Measurements from ENCODE around the gene SLC39A5.
"Not testable (repeated sequence)": the region's sequence is repeated elsewhere in the genome, so short reads cannot be mapped to it uniquely, and the experiment has no call there.

SLC39A5 gene

GRCh38 chr12:56193025-56193578, 36.7 kb upstream of the SLC39A5 start:
- DNase-seq, result peak; percentile 85
- Histone ChIP-seq H4K8ac (ENCODE audit: low read length) (peak overlapping the region; percentile 69), H3K9me3 (ENCODE audit: control insufficient read depth, low read length) (no peaks in the 10 kb centered on the region), H3K4me3 (ENCODE audit: insufficient read depth in 1 of 2, low read depth in 1 of 2, low read length in 2 of 2) (no peak overlapping the region), H2BK120ac (ENCODE audit: low read depth, low read length) (no peak overlapping the region), H2AFZ (ENCODE audit: low read depth, low read length) (no peak overlapping the region), H3K27ac (ENCODE audit: low read length, poor library complexity, severe bottlenecking) (no peak overlapping the region), H3K36me3 (ENCODE audit: control insufficient read depth in 1 of 2, insufficient read depth in 2 of 2, low read depth in 1 of 2, low read length in 2 of 2) (no peaks in the 10 kb centered on the region), H2BK12ac (ENCODE audit: low read length in 2 of 2) (peak overlapping the region in 1 of 2 experiments; percentile 54), H2BK15ac (ENCODE audit: low read depth, poor library complexity, severe bottlenecking) (no peak overlapping the region), H2AK5ac (ENCODE audit: low read length, severe bottlenecking) (no peak overlapping the region), H3K4ac (ENCODE audit: low read depth in 1 of 2, low read length in 2 of 2) (no peak overlapping the region), H3K27me3 (ENCODE audit: control insufficient read depth in 1 of 2, insufficient read depth in 1 of 2, low read length in 2 of 2) (no peaks in the 10 kb centered on the region), H3K9ac (ENCODE audit: low read length) (peak overlapping the region; percentile 53), H3K14ac (ENCODE audit: low read length in 2 of 2) (no peak overlapping the region), H3K4me1 (ENCODE audit: control insufficient read depth, insufficient read depth, low read depth, low read length) (peaks cover under 1% of the 10 kb centered on the region), H3K79me1 (replicated peaks; ENCODE audit: low read length, poor library complexity, severe bottlenecking) (no peaks in the 10 kb centered on the region), H2BK5ac (ENCODE audit: low read depth, low read length, poor library complexity, severe bottlenecking) (no peak overlapping the region), H3K4me2 (ENCODE audit: low read length, poor library complexity, severe bottlenecking) (no peak overlapping the region), H3K23ac (ENCODE audit: low read length in 2 of 2) (no peak overlapping the region), H4K91ac (ENCODE audit: low read length) (no peak overlapping the region), H3K18ac (ENCODE audit: low read depth in 1 of 2, low read length in 2 of 2) (no peak overlapping the region)
- 17% methylated on average over 1 of the region's 1 CpG for WGBS

DNA sequence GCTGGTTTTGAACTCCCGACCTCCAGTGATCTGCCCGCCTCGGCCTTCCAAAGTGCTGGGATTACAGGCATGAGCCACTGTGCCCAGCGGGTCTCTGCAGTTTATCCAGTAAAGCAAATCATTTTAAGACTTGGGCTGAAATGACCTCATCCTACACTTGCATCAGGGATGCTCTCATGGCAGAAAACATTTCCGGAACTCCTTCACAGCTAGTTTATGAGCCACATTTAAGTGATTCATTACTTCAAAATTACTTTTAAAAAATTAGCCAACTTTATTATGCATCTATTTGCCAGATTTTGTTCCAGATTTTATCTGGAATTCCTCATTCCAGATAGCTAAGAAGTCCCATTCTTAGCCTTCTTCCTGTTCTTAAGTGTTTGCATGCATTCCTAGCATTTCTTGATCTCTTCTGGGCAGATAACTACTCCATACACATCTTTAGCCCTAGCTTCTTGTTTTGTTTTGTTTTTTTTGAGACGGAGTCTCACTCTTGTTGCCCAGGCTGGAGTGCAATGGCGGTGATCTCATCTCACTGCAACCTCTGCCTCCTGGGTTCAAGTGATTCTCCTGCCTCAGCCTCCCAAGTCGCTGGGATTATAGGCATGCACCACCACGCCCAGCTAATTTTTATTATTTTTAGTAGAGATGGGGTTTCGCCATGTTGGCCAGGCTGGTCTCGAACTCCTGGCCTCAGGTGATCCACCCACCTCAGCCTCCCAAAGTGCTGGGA, 32.9 kb upstream of the SLC39A5 start:
- H2AK5ac ChIP-seq (ENCODE audit: low read length, severe bottlenecking); H2BK120ac ChIP-seq (ENCODE audit: low read depth, low read length); H3K18ac ChIP-seq (ENCODE audit: low read depth in 1 of 2, low read length in 2 of 2); H3K23ac ChIP-seq (ENCODE audit: low read length in 2 of 2); H2BK15ac ChIP-seq (ENCODE audit: low read depth, poor library complexity, severe bottlenecking); H2AFZ ChIP-seq (ENCODE audit: low read depth, low read length); H2BK5ac ChIP-seq (ENCODE audit: low read depth, low read length, poor library complexity, severe bottlenecking); H3K36me3 ChIP-seq (ENCODE audit: control insufficient read depth in 1 of 2, insufficient read depth in 2 of 2, low read depth in 1 of 2, low read length in 2 of 2); H3K27me3 ChIP-seq (ENCODE audit: control insufficient read depth in 1 of 2, insufficient read depth in 1 of 2, low read length in 2 of 2); H3K4me3 ChIP-seq (ENCODE audit: insufficient read depth in 1 of 2, low read depth in 1 of 2, low read length in 2 of 2); H3K14ac ChIP-seq (ENCODE audit: low read length in 2 of 2); H3K4me2 ChIP-seq (ENCODE audit: low read length, poor library complexity, severe bottlenecking); H4K8ac ChIP-seq (ENCODE audit: low read length); H3K79me1 ChIP-seq (replicated peaks; ENCODE audit: low read length, poor library complexity, severe bottlenecking); H3K4ac ChIP-seq (ENCODE audit: low read depth in 1 of 2, low read length in 2 of 2); H3K9me3 ChIP-seq (ENCODE audit: control insufficient read depth, low read length); H3K4me1 ChIP-seq (ENCODE audit: control insufficient read depth, insufficient read depth, low read depth, low read length): not testable (repeated sequence)
- DNase-seq, result peak; percentile 97
- peak overlapping the region; percentile 21 for H3K9ac ChIP-seq (ENCODE audit: low read length)
- H4K91ac ChIP-seq (ENCODE audit: low read length), result peak overlapping the region; percentile 35
- peak overlapping the region in 1 of 2 experiments; percentile 20 for H2BK12ac ChIP-seq (ENCODE audit: low read length in 2 of 2)
- peak overlapping the region; percentile 42 for H3K27ac ChIP-seq (ENCODE audit: low read length, poor library complexity, severe bottlenecking)
- 26% methylated on average over 10 of the region's 11 CpGs for WGBS

- Histone ChIP-seq H2AFZ (ENCODE audit: low read depth, low read length) (no peak overlapping the region), H3K27ac (ENCODE audit: low read length, poor library complexity, severe bottlenecking) (no peak overlapping the region), H4K91ac (ENCODE audit: low read length) (no peak overlapping the region)
These were observed 31.8 kb upstream of the SLC39A5 start for GRCh38 chr12:56197921-56198635.

DNA sequence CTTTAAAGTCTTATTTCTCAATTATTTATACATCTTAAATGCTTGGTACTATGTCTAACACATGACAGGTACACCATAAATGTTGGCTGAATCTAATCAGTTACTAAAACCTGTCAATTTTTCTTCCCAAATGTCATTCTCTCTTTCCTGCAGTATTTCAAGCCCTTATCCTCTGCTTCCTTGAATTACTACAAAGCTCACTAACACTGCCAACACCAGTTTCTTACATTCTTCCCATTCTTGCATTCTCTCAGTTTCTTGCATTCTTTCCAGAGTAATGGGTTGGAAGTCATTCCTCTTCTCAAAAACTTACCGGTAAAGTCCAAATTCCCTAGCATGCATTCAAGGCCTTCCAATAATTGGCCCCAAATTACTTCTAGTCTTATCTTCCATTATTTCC, 31.0 kb upstream of the SLC39A5 start:
- Histone ChIP-seq H3K27ac (ENCODE audit: low read length, poor library complexity, severe bottlenecking) (no peak overlapping the region), H3K14ac (ENCODE audit: low read length in 2 of 2) (no peak overlapping the region), H3K9ac (ENCODE audit: low read length) (no peak overlapping the region), H2BK5ac (ENCODE audit: low read depth, low read length, poor library complexity, severe bottlenecking) (no peak overlapping the region), H3K4ac (ENCODE audit: low read depth in 1 of 2, low read length in 2 of 2) (no peak overlapping the region), H3K23ac (ENCODE audit: low read length in 2 of 2) (no peak overlapping the region), H3K4me3 (ENCODE audit: insufficient read depth in 1 of 2, low read depth in 1 of 2, low read length in 2 of 2) (no peak overlapping the region), H2BK12ac (ENCODE audit: low read length in 2 of 2) (no peak overlapping the region), H3K27me3 (ENCODE audit: control insufficient read depth in 1 of 2, insufficient read depth in 1 of 2, low read length in 2 of 2) (no peaks in the 10 kb centered on the region), H3K79me1 (replicated peaks; ENCODE audit: low read length, poor library complexity, severe bottlenecking) (no peaks in the 10 kb centered on the region), H4K91ac (ENCODE audit: low read length) (no peak overlapping the region), H2BK120ac (ENCODE audit: low read depth, low read length) (no peak overlapping the region), H2AFZ (ENCODE audit: low read depth, low read length) (no peak overlapping the region), H3K9me3 (ENCODE audit: control insufficient read depth, low read length) (no peaks in the 10 kb centered on the region), H3K4me2 (ENCODE audit: low read length, poor library complexity, severe bottlenecking) (no peak overlapping the region), H3K18ac (ENCODE audit: low read depth in 1 of 2, low read length in 2 of 2) (no peak overlapping the region), H2BK15ac (ENCODE audit: low read depth, poor library complexity, severe bottlenecking) (no peak overlapping the region), H3K36me3 (ENCODE audit: control insufficient read depth in 1 of 2, insufficient read depth in 2 of 2, low read depth in 1 of 2, low read length in 2 of 2) (no peaks in the 10 kb centered on the region), H2AK5ac (ENCODE audit: low read length, severe bottlenecking) (no peak overlapping the region), H3K4me1 (ENCODE audit: control insufficient read depth, insufficient read depth, low read depth, low read length) (no peaks in the 10 kb centered on the region), H4K8ac (ENCODE audit: low read length) (no peak overlapping the region)
- no peak for DNase-seq
- 82% methylated on average over 1 of the region's 1 CpG for WGBS

More at GRCh38 chr12:56197921-56198635, 31.8 kb upstream of the SLC39A5 start:
- no peak for DNase-seq
- no peaks in the 10 kb centered on the region for H3K36me3 ChIP-seq (ENCODE audit: control insufficient read depth in 1 of 2, insufficient read depth in 2 of 2, low read depth in 1 of 2, low read length in 2 of 2)
- H3K14ac ChIP-seq (ENCODE audit: low read length in 2 of 2), result no peak overlapping the region
- no peak overlapping the region for H3K23ac ChIP-seq (ENCODE audit: low read length in 2 of 2)
- H2BK120ac ChIP-seq (ENCODE audit: low read depth, low read length), result no peak overlapping the region
- H3K18ac ChIP-seq (ENCODE audit: low read depth in 1 of 2, low read length in 2 of 2), result no peak overlapping the region
- H3K9me3 ChIP-seq (ENCODE audit: control insufficient read depth, low read length), result no peaks in the 10 kb centered on the region
- peak overlapping the region; percentile 8 for H2BK15ac ChIP-seq (ENCODE audit: low read depth, poor library complexity, severe bottlenecking)
- no peak overlapping the region for H3K4me3 ChIP-seq (ENCODE audit: insufficient read depth in 1 of 2, low read depth in 1 of 2, low read length in 2 of 2)
- no peak overlapping the region for H4K8ac ChIP-seq (ENCODE audit: low read length)
- no peak overlapping the region for H3K4ac ChIP-seq (ENCODE audit: low read depth in 1 of 2, low read length in 2 of 2)
- no peak overlapping the region for H3K9ac ChIP-seq (ENCODE audit: low read length)
- no peak overlapping the region for H2BK12ac ChIP-seq (ENCODE audit: low read length in 2 of 2)
- no peak overlapping the region for H2BK5ac ChIP-seq (ENCODE audit: low read depth, low read length, poor library complexity, severe bottlenecking)
- 92% methylated on average over 9 of the region's 9 CpGs for WGBS
- no peaks in the 10 kb centered on the region for H3K79me1 ChIP-seq (replicated peaks; ENCODE audit: low read length, poor library complexity, severe bottlenecking)
- H3K4me2 ChIP-seq (ENCODE audit: low read length, poor library complexity, severe bottlenecking), result no peak overlapping the region
- no peak overlapping the region for H2AK5ac ChIP-seq (ENCODE audit: low read length, severe bottlenecking)
- H3K4me1 ChIP-seq (ENCODE audit: control insufficient read depth, insufficient read depth, low read depth, low read length), result no peaks in the 10 kb centered on the region
- H3K27me3 ChIP-seq (ENCODE audit: control insufficient read depth in 1 of 2, insufficient read depth in 1 of 2, low read length in 2 of 2), result no peaks in the 10 kb centered on the region

Data from mesenchymal stem cell (in vitro differentiated cells and primary cell).